Measurements from ENCODE around the gene AVPR2.
A peak's percentile ranks its signal among the peaks of the same experiment; 100 is the strongest.

AVPR2 gene

DNA sequence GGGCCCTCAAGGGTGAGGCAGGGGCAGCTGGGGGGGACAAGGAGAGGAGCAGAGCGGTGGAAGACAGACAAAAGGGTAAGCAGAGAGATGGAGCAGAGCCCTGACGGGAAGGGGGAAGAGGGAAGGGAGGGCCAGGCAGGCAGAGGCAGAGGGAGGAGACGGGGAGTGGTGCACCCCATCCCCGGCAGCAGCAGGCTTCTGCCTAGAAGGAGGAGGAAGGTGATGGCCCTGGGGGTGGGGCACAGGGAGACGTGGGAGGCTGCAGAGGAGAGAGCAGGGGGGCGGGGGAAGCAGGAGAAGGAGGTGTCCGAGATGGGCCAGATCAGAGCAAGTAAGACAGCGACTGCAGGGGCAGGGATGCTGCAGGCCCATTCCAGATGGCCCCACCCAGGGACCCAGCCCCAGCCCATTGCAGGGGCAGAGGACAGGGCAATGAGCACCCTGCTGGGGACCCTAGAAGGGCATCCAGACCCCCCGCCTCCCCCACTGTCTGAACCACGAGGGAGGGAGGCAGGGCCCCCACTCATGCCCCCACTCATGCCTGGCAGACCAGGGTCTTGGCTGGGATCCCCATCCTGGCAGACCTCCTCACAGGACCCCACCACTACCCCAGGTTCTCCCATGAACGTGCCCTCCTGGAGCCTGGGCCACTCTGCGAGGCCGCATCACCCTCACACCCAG is 21.2 kb upstream of the AVPR2 start (continued):
- TF ChIP-seq, protein P1, sequence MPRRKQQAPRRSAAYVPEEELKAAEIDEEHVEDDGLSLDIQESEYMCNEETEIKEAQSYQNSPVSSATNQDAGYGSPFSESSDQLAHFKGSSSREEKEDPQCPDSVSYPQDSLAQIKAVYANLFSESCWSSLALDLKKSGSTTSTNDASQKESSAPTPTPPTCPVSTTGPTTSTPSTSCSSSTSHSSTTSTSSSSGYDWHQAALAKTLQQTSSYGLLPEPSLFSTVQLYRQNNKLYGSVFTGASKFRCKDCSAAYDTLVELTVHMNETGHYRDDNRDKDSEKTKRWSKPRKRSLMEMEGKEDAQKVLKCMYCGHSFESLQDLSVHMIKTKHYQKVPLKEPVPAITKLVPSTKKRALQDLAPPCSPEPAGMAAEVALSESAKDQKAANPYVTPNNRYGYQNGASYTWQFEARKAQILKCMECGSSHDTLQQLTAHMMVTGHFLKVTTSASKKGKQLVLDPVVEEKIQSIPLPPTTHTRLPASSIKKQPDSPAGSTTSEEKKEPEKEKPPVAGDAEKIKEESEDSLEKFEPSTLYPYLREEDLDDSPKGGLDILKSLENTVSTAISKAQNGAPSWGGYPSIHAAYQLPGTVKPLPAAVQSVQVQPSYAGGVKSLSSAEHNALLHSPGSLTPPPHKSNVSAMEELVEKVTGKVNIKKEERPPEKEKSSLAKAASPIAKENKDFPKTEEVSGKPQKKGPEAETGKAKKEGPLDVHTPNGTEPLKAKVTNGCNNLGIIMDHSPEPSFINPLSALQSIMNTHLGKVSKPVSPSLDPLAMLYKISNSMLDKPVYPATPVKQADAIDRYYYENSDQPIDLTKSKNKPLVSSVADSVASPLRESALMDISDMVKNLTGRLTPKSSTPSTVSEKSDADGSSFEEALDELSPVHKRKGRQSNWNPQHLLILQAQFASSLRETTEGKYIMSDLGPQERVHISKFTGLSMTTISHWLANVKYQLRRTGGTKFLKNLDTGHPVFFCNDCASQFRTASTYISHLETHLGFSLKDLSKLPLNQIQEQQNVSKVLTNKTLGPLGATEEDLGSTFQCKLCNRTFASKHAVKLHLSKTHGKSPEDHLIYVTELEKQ (tag by site-specific recombination; IDR thresholded peaks at IDR 0.05; ENCODE audit: borderline replicate concordance) = no peak
- TF ChIP-seq ZNF768 (tag by site-specific recombination; IDR thresholded peaks at IDR 0.05) = no peak
- no peak for TF ChIP-seq ZNF133 (tag by site-specific recombination; IDR thresholded peaks at IDR 0.05)
- no peak for TF ChIP-seq ZNF670 (tag by site-specific recombination; IDR thresholded peaks at IDR 0.05; ENCODE audit: low read depth)
- peak; percentile 65 for TF ChIP-seq ZFHX2 (tag by site-specific recombination; conservative IDR thresholded peaks at IDR 0.05)
- TF ChIP-seq ZNF529 (tag by site-specific recombination; IDR thresholded peaks at IDR 0.05; ENCODE audit: insufficient replicate concordance) = no peak
- no peak for TF ChIP-seq ZNF571 (tag by site-specific recombination; IDR thresholded peaks at IDR 0.05)

GRCh38 chrX:153884136-153884535 is 20.3 kb upstream of the AVPR2 start:
- Histone ChIP-seq H3K27ac (ENCODE audit: extremely low read depth, low read depth, low read length) (no peak overlapping the region), H3K4me1 (ENCODE audit: control insufficient read depth, insufficient read depth, low read length) (no peaks in the 10 kb centered on the region), H3K36me3 (ENCODE audit: control insufficient read depth in 2 of 2, insufficient read depth in 1 of 2, low read length in 2 of 2) (no peaks in the 10 kb centered on the region), H3K9me3 (ENCODE audit: control insufficient read depth, insufficient read depth, low read depth, low read length) (no peaks in the 10 kb centered on the region), H3K4me3 (ENCODE audit: low read depth, low read length) (no peak overlapping the region)
- CTCF ChIA-PET = interaction anchor here (0.6 to 1.0 kb wide), 2 partner anchors 65 to 67 kb away, joined by 3 to 4 read pairs; no protein-coding TSS in a partner anchor
- POLR2A ChIA-PET = no interaction called here
- TF ChIP-seq ZBTB10 (tag by site-specific recombination; IDR thresholded peaks at IDR 0.05) (no peak), BCL6B (tag by site-specific recombination; IDR thresholded peaks at IDR 0.05) (no peak), KLF8 (tag by site-specific recombination; IDR thresholded peaks at IDR 0.05) (no peak), ZNF664 (tag by site-specific recombination; IDR thresholded peaks at IDR 0.05) (no peak), OSR2 (tag by site-specific recombination; IDR thresholded peaks at IDR 0.05) (no peak)
- TF ChIP-seq, protein P2, sequence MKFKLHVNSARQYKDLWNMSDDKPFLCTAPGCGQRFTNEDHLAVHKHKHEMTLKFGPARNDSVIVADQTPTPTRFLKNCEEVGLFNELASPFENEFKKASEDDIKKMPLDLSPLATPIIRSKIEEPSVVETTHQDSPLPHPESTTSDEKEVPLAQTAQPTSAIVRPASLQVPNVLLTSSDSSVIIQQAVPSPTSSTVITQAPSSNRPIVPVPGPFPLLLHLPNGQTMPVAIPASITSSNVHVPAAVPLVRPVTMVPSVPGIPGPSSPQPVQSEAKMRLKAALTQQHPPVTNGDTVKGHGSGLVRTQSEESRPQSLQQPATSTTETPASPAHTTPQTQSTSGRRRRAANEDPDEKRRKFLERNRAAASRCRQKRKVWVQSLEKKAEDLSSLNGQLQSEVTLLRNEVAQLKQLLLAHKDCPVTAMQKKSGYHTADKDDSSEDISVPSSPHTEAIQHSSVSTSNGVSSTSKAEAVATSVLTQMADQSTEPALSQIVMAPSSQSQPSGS (tag by site-specific recombination; IDR thresholded peaks at IDR 0.05; ENCODE audit: low read depth) = no peak

DNA sequence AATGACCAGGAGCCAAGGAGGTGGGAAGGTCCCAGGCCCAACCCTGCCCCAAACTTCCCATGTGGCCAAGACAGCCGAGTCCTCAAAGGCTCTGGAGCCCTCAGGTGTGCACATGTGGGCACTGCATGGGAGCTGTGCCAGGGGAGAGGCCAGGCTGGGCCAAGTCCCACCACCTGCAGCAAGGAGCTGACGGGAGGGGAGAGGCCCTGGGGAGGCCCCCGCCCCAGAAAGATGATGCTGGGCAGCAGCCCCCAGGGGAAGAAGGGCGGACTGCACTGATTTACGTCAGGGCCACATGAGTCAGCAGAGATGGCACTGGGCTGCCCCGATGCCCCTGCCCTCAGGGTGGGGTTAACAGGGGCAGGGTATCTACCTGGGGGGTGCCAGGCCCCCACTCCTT is 19.9 kb upstream of the AVPR2 start:
- H3K4me3 ChIP-seq (ENCODE audit: low read depth, low read length) = no peak overlapping the region
- H3K4me1 ChIP-seq (ENCODE audit: control insufficient read depth, insufficient read depth, low read length) = no peaks in the 10 kb centered on the region
- no peaks in the 10 kb centered on the region for H3K9me3 ChIP-seq (ENCODE audit: control insufficient read depth, insufficient read depth, low read depth, low read length)
- CTCF ChIA-PET = interaction anchor here (0.5 to 1.0 kb wide), 2 partner anchors 65 to 437 kb away, joined by 4 to 6 read pairs; no protein-coding TSS in a partner anchor
- H3K36me3 ChIP-seq (ENCODE audit: control insufficient read depth in 2 of 2, insufficient read depth in 1 of 2, low read length in 2 of 2) = no peaks in the 10 kb centered on the region
- no peak overlapping the region for H3K27ac ChIP-seq (ENCODE audit: extremely low read depth, low read depth, low read length)
- POLR2A ChIA-PET = no interaction called here
- TF ChIP-seq HIC1 (tag by site-specific recombination; IDR thresholded peaks at IDR 0.05) = 0 out of 2 replicates have a peak, but pooled peaks have one; percentile 54
- no peak for TF ChIP-seq EGR2 (tag by site-specific recombination; IDR thresholded peaks at IDR 0.05; ENCODE audit: low read depth)
- no peak for TF ChIP-seq ZNF530 (tag by site-specific recombination; IDR thresholded peaks at IDR 0.05; ENCODE audit: low read depth)
- no peak for TF ChIP-seq ZSCAN30 (tag by site-specific recombination; IDR thresholded peaks at IDR 0.05)
- no peak for TF ChIP-seq ZNF629 (tag by site-specific recombination; IDR thresholded peaks at IDR 0.05)
- TF ChIP-seq ZNF660 (tag by site-specific recombination; IDR thresholded peaks at IDR 0.05) = no peak
- TF ChIP-seq AEBP2 (tag by site-specific recombination; IDR thresholded peaks at IDR 0.05; ENCODE audit: borderline replicate concordance) = no peak
